Activated naive CD8-positive, alpha-beta T cell treated with anti-CD3 and anti-CD28 coated beads for 36 hours (primary cell): Measurements from ENCODE around the gene ABHD17A. TPM values are rescaled to one million over a fixed set of nuclear protein-coding genes. Genes with fewer than 3 reads are reported as not detected.

Experiments used
- DNase-seq: peaks from one replicate; pipeline ENCODE4 v3.0.0; 2021
- H3K27ac Mint-ChIP-seq: one replicate; pipeline ENCODE4 v1.8.0; 2022; ENCODE audit warnings: mild to moderate bottlenecking, moderate library complexity, mixed read lengths
- H3K27me3 Mint-ChIP-seq: one replicate; pipeline ENCODE4 v1.8.0; 2022; ENCODE audit warnings: mild to moderate bottlenecking, mixed read lengths
- H3K36me3 Mint-ChIP-seq: one replicate; pipeline ENCODE4 v1.8.0; 2021; ENCODE audit warnings: mild to moderate bottlenecking, mixed read lengths
- H3K4me1 Mint-ChIP-seq: one replicate; pipeline ENCODE4 v1.8.0; 2021; ENCODE audit warnings: mixed read lengths
- H3K4me3 Mint-ChIP-seq: one replicate; pipeline ENCODE4 v1.8.0; 2022; ENCODE audit warnings: mild to moderate bottlenecking, moderate library complexity, mixed read lengths
- H3K9me3 Mint-ChIP-seq: one replicate; pipeline ENCODE4 v1.8.0; 2022; ENCODE audit warnings: mixed read lengths
- total RNA-seq, 2 experiments: library from RNA; stranded (reverse); gene quantifications; one replicate each; pipeline ENCODE4 v1.2.3, GENCODE V29; 2021

The ABHD17A gene
- total RNA-seq, 2 experiments from 2014 or later: 98.7 to 106 TPM

DNA sequence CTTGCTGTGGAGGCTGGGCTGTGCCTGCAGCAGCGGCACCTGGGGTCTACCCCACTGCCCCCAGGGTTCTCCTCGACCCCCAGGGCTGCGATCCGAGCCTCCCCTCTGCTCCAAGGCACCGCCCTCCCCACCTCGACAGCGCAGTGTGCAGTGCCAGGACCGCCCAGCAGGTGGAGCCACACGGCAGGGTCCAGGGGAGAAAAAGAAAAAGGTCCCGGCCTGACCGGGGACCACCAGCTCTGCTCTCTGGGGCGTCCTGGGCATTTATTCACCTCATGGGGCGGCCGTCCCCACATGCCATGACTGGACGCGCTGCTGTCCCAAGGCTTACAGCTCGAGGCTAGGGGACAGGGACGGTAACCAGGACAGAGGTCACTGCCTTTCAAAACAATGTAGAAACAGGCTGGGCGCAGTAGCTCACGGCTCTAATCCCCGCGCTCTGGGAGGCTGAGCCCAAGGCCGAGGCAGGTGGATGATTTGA lies 47.6 kb downstream of the ABHD17A start:
- DNase-seq: peak; percentile 72
- Mint-ChIP-seq H3K36me3 (peaks cover 2% of the 10 kb centered on the region), H3K4me1 (peaks cover 17% of the 10 kb centered on the region), H3K27ac (no peak overlapping the region), H3K4me3 (no peak overlapping the region), H3K9me3 (no peaks in the 10 kb centered on the region), H3K27me3 (no peaks in the 10 kb centered on the region)

DNA sequence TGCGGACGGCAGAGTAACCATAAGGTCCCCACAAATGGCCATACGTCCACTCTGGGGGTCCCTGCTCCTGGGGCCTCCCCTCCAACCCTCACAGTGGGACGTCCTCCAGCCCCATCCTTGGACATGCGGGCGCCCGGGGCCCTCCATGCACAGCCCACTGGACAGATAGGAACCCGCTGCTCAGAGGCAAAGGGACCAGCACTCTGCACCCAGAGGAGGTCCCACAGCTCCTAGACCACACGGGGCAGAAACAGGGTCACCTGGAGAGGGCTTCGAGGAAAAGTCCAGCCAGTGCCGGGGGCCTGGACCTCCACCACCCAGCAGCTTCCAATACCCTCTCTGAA lies 48.1 kb downstream of the ABHD17A start:
- no peaks in the 10 kb centered on the region for H3K9me3 Mint-ChIP-seq
- peaks cover 2% of the 10 kb centered on the region for H3K36me3 Mint-ChIP-seq
- no peak overlapping the region for H3K27ac Mint-ChIP-seq
- H3K27me3 Mint-ChIP-seq: no peaks in the 10 kb centered on the region
- H3K4me3 Mint-ChIP-seq: no peak overlapping the region
- no peak for DNase-seq
- peaks cover 14% of the 10 kb centered on the region for H3K4me1 Mint-ChIP-seq

DNA sequence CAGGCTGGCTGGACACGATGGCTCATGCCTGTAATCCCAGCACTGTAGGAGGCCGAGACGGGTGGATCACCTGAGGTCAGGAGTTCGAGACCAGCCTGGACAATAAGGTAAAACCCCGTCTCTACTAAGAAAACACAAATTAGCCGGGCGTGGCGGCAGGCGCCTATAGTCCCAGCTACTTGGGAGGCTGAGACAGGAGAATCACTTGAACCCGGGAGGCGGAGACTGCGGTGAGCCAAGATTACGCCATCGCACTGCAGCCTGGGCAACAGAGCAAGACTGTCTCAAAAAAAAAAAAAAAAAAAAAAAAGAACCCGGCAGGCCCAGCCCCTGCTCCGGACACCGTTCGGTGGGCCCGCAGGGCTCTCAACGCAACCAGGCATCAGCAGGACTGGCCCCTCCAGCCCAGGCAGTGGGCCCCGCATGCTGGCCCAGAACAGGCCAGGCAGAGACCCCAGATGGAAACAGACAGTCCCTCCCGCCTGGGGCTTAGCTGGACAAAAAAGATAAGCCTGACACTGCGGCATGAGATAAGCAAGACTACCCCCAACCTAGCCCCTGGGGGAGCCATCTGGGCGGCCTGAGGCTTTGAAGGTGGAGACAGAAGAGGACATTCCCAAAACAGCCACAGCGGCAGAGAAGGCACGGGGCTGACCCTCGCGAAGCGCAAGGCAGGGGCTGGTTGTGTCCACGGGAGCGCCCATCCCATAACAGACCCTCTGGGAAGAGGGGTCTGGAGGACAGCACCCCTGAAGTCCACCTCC lies 48.7 kb downstream of the ABHD17A start:
- H3K4me1 Mint-ChIP-seq: peaks cover 14% of the 10 kb centered on the region
- no peak overlapping the region for H3K27ac Mint-ChIP-seq
- no peak for DNase-seq
- no peaks in the 10 kb centered on the region for H3K9me3 Mint-ChIP-seq
- no peaks in the 10 kb centered on the region for H3K27me3 Mint-ChIP-seq
- no peak overlapping the region for H3K4me3 Mint-ChIP-seq
- peaks cover 2% of the 10 kb centered on the region for H3K36me3 Mint-ChIP-seq

DNA sequence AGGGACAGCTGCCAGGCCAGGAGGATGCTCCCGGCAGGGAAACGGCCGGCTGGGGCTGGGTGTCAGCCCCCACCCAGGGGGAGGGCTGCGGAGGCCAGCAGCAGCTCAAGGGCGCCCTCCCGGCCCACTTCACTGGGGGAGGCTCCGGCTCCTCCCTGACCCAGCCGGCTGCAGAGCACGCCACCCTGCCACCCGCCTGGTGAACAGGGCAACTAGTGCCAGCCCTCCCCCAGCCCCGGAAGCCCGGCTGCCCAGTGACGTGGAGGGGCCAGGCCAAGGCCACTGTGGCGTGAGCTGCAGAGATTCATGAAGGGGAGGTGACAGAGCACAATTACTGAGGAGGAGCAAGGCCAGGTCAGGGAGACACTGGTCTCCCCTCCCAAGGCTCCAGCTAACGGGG lies 51.8 kb downstream of the ABHD17A start:
- no peak overlapping the region for H3K4me3 Mint-ChIP-seq
- H3K9me3 Mint-ChIP-seq: no peaks in the 10 kb centered on the region
- H3K27ac Mint-ChIP-seq: no peak overlapping the region
- H3K4me1 Mint-ChIP-seq: peaks cover 4% of the 10 kb centered on the region
- DNase-seq: no peak
- no peaks in the 10 kb centered on the region for H3K27me3 Mint-ChIP-seq
- H3K36me3 Mint-ChIP-seq: peaks cover 2% of the 10 kb centered on the region

DNA sequence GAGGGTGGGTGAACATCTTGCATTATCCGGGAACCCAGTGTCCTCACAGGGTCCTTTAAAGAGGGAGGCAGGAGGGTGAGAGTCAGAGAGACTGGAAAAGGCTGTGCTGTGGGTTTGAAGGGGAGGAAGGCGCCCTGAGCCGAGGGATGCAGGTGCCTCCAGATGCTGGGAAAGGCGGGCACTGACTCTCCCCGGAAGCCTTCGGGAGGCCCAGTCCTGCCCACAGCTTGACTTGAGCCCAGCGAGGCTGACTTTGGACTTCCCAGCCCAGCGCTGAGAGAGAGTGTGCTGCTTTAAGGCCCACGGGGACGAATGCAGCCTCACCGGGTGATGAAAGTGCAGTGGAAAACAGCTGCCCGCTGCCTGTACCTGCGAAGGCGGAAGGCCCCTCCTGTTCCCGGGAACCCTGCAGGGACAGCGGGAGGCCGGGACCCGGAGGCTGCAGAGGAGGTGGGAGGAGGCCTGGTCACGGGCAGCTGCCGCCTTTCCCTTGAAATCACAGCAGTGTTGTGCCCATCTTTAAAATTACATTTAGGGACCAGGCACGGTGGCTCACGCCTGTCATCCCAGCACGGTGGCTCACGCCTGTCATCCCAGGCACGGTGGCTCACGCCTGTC lies 53.1 kb downstream of the ABHD17A start:
- Mint-ChIP-seq H3K9me3 (no peaks in the 10 kb centered on the region), H3K36me3 (peaks cover 2% of the 10 kb centered on the region), H3K27me3 (no peaks in the 10 kb centered on the region), H3K4me3 (no peak overlapping the region), H3K4me1 (peaks cover 2% of the 10 kb centered on the region), H3K27ac (no peak overlapping the region)
- no peak for DNase-seq

DNA sequence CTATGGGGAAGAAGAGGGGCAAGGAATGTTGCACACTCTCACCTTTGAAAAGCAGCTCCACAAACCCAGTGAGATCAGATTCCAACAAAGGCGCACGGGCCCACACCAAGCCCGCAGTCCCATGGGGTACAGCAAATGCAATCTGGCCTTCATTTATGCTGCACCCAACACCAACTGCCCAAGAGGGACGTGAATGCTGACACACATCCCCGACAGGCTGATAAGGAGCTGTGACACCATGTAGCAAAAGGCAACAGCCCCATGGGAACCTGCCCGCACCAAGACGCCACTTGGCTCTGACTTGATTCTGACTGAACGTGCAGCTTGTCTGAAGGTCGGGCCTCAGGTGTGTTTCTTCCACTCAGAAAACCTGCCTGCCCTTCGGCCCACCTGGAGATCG lies 54.3 kb downstream of the ABHD17A start:
- Mint-ChIP-seq H3K4me3 (no peak overlapping the region), H3K27me3 (no peaks in the 10 kb centered on the region), H3K4me1 (peaks cover 2% of the 10 kb centered on the region), H3K9me3 (no peaks in the 10 kb centered on the region), H3K36me3 (peaks cover 4% of the 10 kb centered on the region), H3K27ac (no peak overlapping the region)
- DNase-seq: no peak

DNA sequence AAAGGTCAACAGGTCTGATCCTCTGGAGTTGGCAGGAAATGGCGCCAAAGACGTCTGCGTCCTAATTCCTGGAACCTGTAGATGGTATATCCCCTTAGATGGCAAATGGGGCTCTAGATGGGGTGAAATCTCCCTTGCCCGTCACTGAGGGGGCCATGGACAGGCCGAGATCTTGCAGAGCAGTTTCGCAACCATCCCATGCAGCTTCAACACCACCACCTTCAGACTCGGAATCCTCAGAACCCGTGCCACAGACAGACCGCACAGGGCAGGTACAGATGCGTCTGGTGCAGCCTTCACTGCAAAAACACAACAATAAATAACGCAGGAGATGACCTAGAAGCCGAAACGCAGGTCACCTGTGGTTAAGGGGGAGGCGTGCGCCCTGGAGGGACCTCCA lies 54.7 kb downstream of the ABHD17A start:
- peaks cover 5% of the 10 kb centered on the region for H3K4me1 Mint-ChIP-seq
- H3K27ac Mint-ChIP-seq: no peak overlapping the region
- no peaks in the 10 kb centered on the region for H3K9me3 Mint-ChIP-seq
- no peaks in the 10 kb centered on the region for H3K27me3 Mint-ChIP-seq
- DNase-seq: no peak
- H3K36me3 Mint-ChIP-seq: peaks cover 6% of the 10 kb centered on the region
- H3K4me3 Mint-ChIP-seq: no peak overlapping the region

DNA sequence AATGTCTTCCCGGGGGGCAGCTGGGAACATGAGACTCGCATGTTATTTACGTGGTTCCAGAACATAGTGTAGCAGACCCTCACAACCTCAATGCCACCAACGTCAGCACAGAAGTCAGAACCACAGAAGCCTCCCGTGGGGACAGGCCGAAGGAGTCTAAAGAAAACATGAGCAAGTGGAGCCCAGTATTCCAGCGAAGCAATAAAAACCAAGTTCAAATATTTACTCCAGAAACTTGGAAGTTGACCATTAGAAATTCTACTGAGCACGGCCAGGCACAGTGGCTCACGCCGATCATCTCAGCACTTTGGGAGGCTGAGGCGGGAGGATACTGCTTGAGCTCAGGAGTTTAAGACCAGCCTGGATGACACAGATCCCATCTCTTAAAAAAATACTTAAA lies 55.3 kb downstream of the ABHD17A start:
- no peak for DNase-seq
- H3K27ac Mint-ChIP-seq: no peak overlapping the region
- H3K27me3 Mint-ChIP-seq: no peaks in the 10 kb centered on the region
- peaks cover 5% of the 10 kb centered on the region for H3K4me1 Mint-ChIP-seq
- no peaks in the 10 kb centered on the region for H3K9me3 Mint-ChIP-seq
- no peak overlapping the region for H3K4me3 Mint-ChIP-seq
- H3K36me3 Mint-ChIP-seq: peaks cover 6% of the 10 kb centered on the region

DNA sequence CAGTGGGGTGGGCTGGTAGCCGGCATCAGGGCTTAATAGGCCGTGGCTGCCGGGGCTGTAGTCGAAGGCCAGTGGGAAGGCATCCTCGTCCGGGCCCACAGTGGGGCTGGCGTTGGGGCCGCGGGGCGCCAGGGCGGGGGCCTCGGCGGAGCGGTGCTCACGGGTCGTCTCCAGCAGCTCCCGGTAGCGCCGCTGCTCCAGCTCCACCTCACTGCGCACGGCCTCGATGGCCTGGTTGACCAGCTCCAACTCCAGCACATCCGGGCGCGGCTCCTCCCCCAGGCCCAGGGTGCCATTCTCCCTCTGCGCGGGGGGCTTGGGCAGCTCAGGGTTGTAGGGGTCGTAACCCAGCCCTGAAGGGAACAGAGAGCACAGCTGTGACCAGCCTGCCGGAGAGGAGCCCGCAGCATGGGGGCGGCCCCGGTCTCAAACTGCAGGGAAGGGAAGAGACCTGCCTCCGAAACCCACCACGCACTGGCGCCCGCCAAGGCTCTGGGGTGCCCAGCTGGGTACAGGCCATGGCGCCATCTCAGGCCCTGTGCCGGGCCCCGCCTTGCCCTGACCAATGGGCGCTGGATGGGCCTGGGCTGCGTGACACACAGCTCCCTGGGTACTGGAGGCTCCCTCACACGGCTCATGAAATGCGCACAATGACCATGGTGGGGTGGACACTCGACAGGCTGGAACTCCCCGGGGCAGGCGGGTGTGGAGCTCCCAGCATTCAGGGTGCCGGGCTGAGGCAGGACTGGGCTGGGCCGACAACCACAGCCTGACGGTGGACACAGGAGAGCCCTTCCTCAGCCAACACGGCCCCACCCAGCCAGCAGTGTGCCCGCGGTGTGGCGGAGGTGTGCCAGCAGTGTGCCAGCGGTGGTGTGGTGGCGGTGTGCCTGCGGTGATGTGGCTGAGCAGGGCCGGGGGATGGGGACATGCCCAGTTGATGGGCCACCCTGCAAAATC lies 56.7 kb downstream of the ABHD17A start:
- no peaks in the 10 kb centered on the region for H3K27me3 Mint-ChIP-seq
- H3K4me1 Mint-ChIP-seq: peaks cover 6% of the 10 kb centered on the region
- H3K9me3 Mint-ChIP-seq: no peaks in the 10 kb centered on the region
- peaks cover 9% of the 10 kb centered on the region for H3K36me3 Mint-ChIP-seq
- no peak for DNase-seq
- H3K4me3 Mint-ChIP-seq: no peak overlapping the region
- H3K27ac Mint-ChIP-seq: no peak overlapping the region

DNA sequence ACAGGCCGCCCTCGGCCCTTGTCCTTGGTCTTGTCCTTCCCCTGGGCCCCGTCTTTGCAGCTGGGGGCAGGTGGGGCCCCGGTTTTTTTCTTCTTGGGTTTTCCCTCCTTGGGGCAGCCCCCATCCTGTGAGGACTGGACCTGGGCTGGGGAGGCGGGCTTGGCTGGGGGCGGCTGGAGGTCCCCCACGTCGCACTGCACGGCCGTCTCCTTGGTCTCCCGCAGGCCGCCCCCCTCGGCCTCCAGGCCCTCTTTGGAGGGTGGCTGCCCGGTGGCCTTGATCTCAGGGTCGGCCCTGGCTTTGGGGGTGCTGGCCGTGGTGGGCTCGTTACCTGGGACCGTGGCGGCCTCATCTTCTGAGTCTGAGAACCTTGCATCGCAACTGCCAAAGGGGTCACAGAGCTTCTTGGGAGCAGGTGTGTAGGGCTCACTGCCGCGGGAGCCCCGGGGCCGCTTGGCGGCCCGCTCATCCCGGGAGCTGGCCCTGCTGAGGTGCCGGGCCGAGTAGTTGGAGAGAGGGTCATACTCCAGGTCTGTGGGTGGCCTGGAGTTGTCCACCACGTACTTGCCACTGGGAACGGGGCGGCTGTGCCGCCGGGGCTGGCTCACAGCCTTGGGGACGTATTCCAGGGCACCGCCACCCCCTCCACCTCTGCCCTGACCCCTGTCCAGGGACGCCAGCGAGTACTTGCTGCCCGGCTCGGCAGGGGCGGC lies 57.6 kb downstream of the ABHD17A start:
- H3K36me3 Mint-ChIP-seq: peaks cover 9% of the 10 kb centered on the region
- H3K4me3 Mint-ChIP-seq: no peak overlapping the region
- no peaks in the 10 kb centered on the region for H3K27me3 Mint-ChIP-seq
- H3K9me3 Mint-ChIP-seq: no peaks in the 10 kb centered on the region
- peaks cover 6% of the 10 kb centered on the region for H3K4me1 Mint-ChIP-seq
- no peak overlapping the region for H3K27ac Mint-ChIP-seq
- DNase-seq: no peak

Other genes starting within 250 kb of the ABHD17A start
- 100 to 1,000 TPM; 106 TPM for gene TCF3, start 232.9 kb downstream of the ABHD17A start, total RNA-seq
- not detected for gene ONECUT3, start 132.0 kb downstream of the ABHD17A start, total RNA-seq
- gene ATP8B3, start 73.2 kb downstream of the ABHD17A start, total RNA-seq: 1 to 10 TPM; 2.3 to 2.7 TPM
- 10 to 100 TPM; 53.1 to 54.2 TPM for gene REXO1, start 37.0 kb downstream of the ABHD17A start, total RNA-seq
- gene KLF16, start 21.9 kb downstream of the ABHD17A start, total RNA-seq: 10 to 100 TPM; 37.9 to 39.0 TPM
- 1 to 10 TPM; 5.7 to 5.9 TPM for gene ADAT3, start 19.9 kb upstream of the ABHD17A start, total RNA-seq
- gene SCAMP4, start 19.9 kb upstream of the ABHD17A start, total RNA-seq: 10 to 100 TPM; 31.0 to 35.0 TPM
- gene CSNK1G2, start 55.7 kb upstream of the ABHD17A start, total RNA-seq: 10 to 100 TPM; 50.7 to 51.1 TPM
- gene BTBD2, start 130.2 kb upstream of the ABHD17A start, total RNA-seq: 10 to 100 TPM; 22.1 to 26.2 TPM
- 100 to 1,000 TPM; 230 to 232 TPM for gene MKNK2, start 165.7 kb upstream of the ABHD17A start, total RNA-seq
- gene MOB3A, start 210.8 kb upstream of the ABHD17A start, total RNA-seq: 100 to 1,000 TPM; 147 to 153 TPM
- gene IZUMO4, start 211.4 kb upstream of the ABHD17A start, total RNA-seq: 10 to 100 TPM; 12.4 to 12.6 TPM